Neural progenitor cell (in vitro differentiated cells): ENCODE data around the gene NDUFS1. TPM values are rescaled to one million over a fixed set of nuclear protein-coding genes. Genes with fewer than 3 reads are reported as not detected.

ENCODE experiments used
- DNase-seq: peaks from one replicate; pipeline ENCODE4 v3.0.0-alpha.2; 2016; ENCODE audit warnings: low spot score
- H2AFZ ChIP-seq: fragments of 200-600 bp; sonication (generic); replicated peaks from 2 replicates; pipeline ENCODE4 v1.6.1; 2016; ENCODE audit warnings: antibody characterized with exemption
- H3F3A ChIP-seq: fragments of 200-600 bp; sonication (generic); 2 replicates; pipeline ENCODE4 v1.6.1; 2016; ENCODE audit warnings: antibody characterized with exemption, low read depth
- H3K27ac ChIP-seq: fragments of 200-600 bp; sonication (generic); 2 replicates; pipeline ENCODE4 v1.5.1; 2016; ENCODE audit warnings: mild to moderate bottlenecking
- H3K27me3 ChIP-seq: fragments of 200-600 bp; sonication (generic); 2 replicates; pipeline ENCODE4 v1.6.1; 2016; ENCODE audit warnings: mild to moderate bottlenecking, moderate library complexity
- H3K36me3 ChIP-seq: fragments of 200-600 bp; sonication (generic); 2 replicates; pipeline ENCODE4 v1.5.1; 2016
- H3K4me1 ChIP-seq: fragments of 200-600 bp; sonication (generic); 2 replicates; pipeline ENCODE4 v1.6.1; 2016; ENCODE audit warnings: mixed run types
- H3K4me2 ChIP-seq: fragments of 200-600 bp; sonication (generic); 2 replicates; pipeline ENCODE4 v1.6.1; 2016
- H3K4me3 ChIP-seq: fragments of 200-600 bp; sonication (generic); 2 replicates; pipeline ENCODE4 v1.5.1; 2016
- H3K79me2 ChIP-seq: fragments of 200-600 bp; sonication (generic); 2 replicates; pipeline ENCODE4 v1.6.1; 2016; ENCODE audit warnings: low read depth
- H3K9ac ChIP-seq: fragments of 200-600 bp; sonication (generic); 2 replicates; pipeline ENCODE4 v1.6.1; 2016
- H3K9me3 ChIP-seq: fragments of 200-600 bp; sonication (generic); 2 replicates; pipeline ENCODE4 v1.5.1; 2016; ENCODE audit warnings: low read depth
- H4K20me1 ChIP-seq: fragments of 200-600 bp; sonication (generic); 2 replicates; pipeline ENCODE4 v1.6.1; 2016; ENCODE audit warnings: low read depth
- H3K27ac Mint-ChIP-seq: 3 replicates; pipeline ENCODE4 v1.8.0; 2021; ENCODE audit warnings: mixed read lengths
- H3K27me3 Mint-ChIP-seq: 2 replicates; pipeline ENCODE4 v1.8.0; 2022; ENCODE audit warnings: low read depth, mild to moderate bottlenecking, inconsistent platforms, moderate library complexity, mixed read lengths; ENCODE audit not compliant: insufficient read depth
- H3K36me3 Mint-ChIP-seq: 3 replicates; pipeline ENCODE4 v1.8.0; 2021; ENCODE audit warnings: mixed read lengths
- H3K4me1 Mint-ChIP-seq: 3 replicates; pipeline ENCODE4 v1.8.0; 2021; ENCODE audit warnings: mixed read lengths
- H3K4me3 Mint-ChIP-seq: 3 replicates; pipeline ENCODE4 v1.8.0; 2021; ENCODE audit warnings: mild to moderate bottlenecking, moderate library complexity, mixed read lengths
- H3K9me3 Mint-ChIP-seq: 3 replicates; pipeline ENCODE4 v1.8.0; 2020; ENCODE audit warnings: mixed read lengths
- CTCF ChIP-seq: fragments of 200-600 bp; sonication (generic); IDR thresholded peaks from 2 replicates; pipeline ENCODE4 v1.5.1; 2017; ENCODE audit warnings: antibody characterized with exemption, mild to moderate bottlenecking
- EZH2 ChIP-seq: fragments of 200-600 bp; sonication (generic); IDR thresholded peaks from 2 replicates; pipeline ENCODE4 v1.6.1; 2017; ENCODE audit warnings: antibody characterized with exemption, mild to moderate bottlenecking, moderate library complexity
- EZH2phosphoT487 ChIP-seq: fragments of 200-600 bp; sonication (generic); IDR thresholded peaks from 2 replicates; pipeline ENCODE4 v1.6.1; 2017; ENCODE audit warnings: antibody characterized with exemption
- total RNA-seq: library from RNA; depleted of rRNA; stranded (reverse); fragments of >200 nt; gene quantifications from 2 replicates; pipeline ENCODE4 v1.2.3, GENCODE V29; 2015; ENCODE audit warnings: low replicate concordance

The NDUFS1 gene
- total RNA-seq, 1 donor from 2014 or later = 115 TPM

- peak overlapping the region; percentile 7 for H3K27ac ChIP-seq
Observed at GRCh38 chr2:206150631-206151030, 8.6 kb downstream of the NDUFS1 start.

GRCh38 chr2:206150168-206150567 lies 9.1 kb downstream of the NDUFS1 start:
- Mint-ChIP-seq H3K9me3 (no peaks in the 10 kb centered on the region), H3K4me1 (no peaks in the 10 kb centered on the region), H3K4me3 (no peak overlapping the region), H3K36me3 (peaks cover 12% of the 10 kb centered on the region), H3K27me3 (no peaks in the 10 kb centered on the region), H3K27ac (no peak overlapping the region)
- H3K36me3 ChIP-seq = peaks cover 38% of the 10 kb centered on the region
- H3K9me3 ChIP-seq = no peaks in the 10 kb centered on the region
- H3K27ac ChIP-seq = peak overlapping the region; percentile 7
- H3K9ac ChIP-seq = peak overlapping the region; percentile 23
- H3K4me2 ChIP-seq = no peak overlapping the region
- peaks cover 7% of the 10 kb centered on the region for H3K4me1 ChIP-seq
- peaks cover 22% of the 10 kb centered on the region for H4K20me1 ChIP-seq
- H3K4me3 ChIP-seq = no peak overlapping the region
- TF ChIP-seq CTCF (no peak), EZH2 (no peak), EZH2phosphoT487 (no peak)
- no peak overlapping the region for H2AFZ ChIP-seq
- peaks cover 20% of the 10 kb centered on the region for H3F3A ChIP-seq
- H3K79me2 ChIP-seq = peaks cover 58% of the 10 kb centered on the region
- DNase-seq = no peak
- no peaks in the 10 kb centered on the region for H3K27me3 ChIP-seq

More at GRCh38 chr2:206150631-206151030, 8.6 kb downstream of the NDUFS1 start:
- Histone ChIP-seq H3F3A (peaks cover 20% of the 10 kb centered on the region), H3K4me3 (no peak overlapping the region), H3K4me2 (no peak overlapping the region), H2AFZ (no peak overlapping the region), H4K20me1 (peaks cover 22% of the 10 kb centered on the region), H3K36me3 (peaks cover 37% of the 10 kb centered on the region), H3K27me3 (no peaks in the 10 kb centered on the region), H3K9me3 (no peaks in the 10 kb centered on the region), H3K4me1 (peaks cover 7% of the 10 kb centered on the region), H3K9ac (peak overlapping the region; percentile 23), H3K79me2 (peaks cover 62% of the 10 kb centered on the region)
- no peaks in the 10 kb centered on the region for H3K27me3 Mint-ChIP-seq
- DNase-seq = no peak
- no peak overlapping the region for H3K4me3 Mint-ChIP-seq
- H3K27ac Mint-ChIP-seq = no peak overlapping the region
- TF ChIP-seq EZH2 (no peak), EZH2phosphoT487 (no peak), CTCF (no peak)
- H3K36me3 Mint-ChIP-seq = peaks cover 12% of the 10 kb centered on the region
- no peaks in the 10 kb centered on the region for H3K4me1 Mint-ChIP-seq
- H3K9me3 Mint-ChIP-seq = no peaks in the 10 kb centered on the region

GRCh38 chr2:206149330-206149729 lies 9.9 kb downstream of the NDUFS1 start:
- DNase-seq = no peak
- no peaks in the 10 kb centered on the region for H3K9me3 Mint-ChIP-seq
- Histone ChIP-seq H3K27ac (no peak overlapping the region), H3K4me1 (peaks cover 7% of the 10 kb centered on the region), H3K4me2 (no peak overlapping the region), H3K79me2 (peaks cover 49% of the 10 kb centered on the region), H2AFZ (no peak overlapping the region), H3K4me3 (no peak overlapping the region), H3F3A (peaks cover 20% of the 10 kb centered on the region), H3K27me3 (no peaks in the 10 kb centered on the region), H3K9ac (no peak overlapping the region), H4K20me1 (peaks cover 21% of the 10 kb centered on the region), H3K9me3 (no peaks in the 10 kb centered on the region), H3K36me3 (peaks cover 46% of the 10 kb centered on the region)
- no peak overlapping the region for H3K27ac Mint-ChIP-seq
- H3K4me3 Mint-ChIP-seq = no peak overlapping the region
- TF ChIP-seq EZH2 (no peak), EZH2phosphoT487 (no peak), CTCF (no peak)
- no peaks in the 10 kb centered on the region for H3K27me3 Mint-ChIP-seq
- H3K36me3 Mint-ChIP-seq = peaks cover 12% of the 10 kb centered on the region
- no peaks in the 10 kb centered on the region for H3K4me1 Mint-ChIP-seq
